Measurements from ENCODE around the gene SP4.

- TF ChIP-seq CTCF (IDR thresholded peaks at IDR 0.05): no peak
- no peak for TF ChIP-seq POLR2A (IDR thresholded peaks at IDR 0.05)
Measured at GRCh38 chr7:21422751-21423150, 5.1 kb upstream of the SP4 start.

Measured in Peyer's patch (tissue), 4 donors.